GM06990 (cell line): Measurements from ENCODE around the gene MEIOSIN.

Experiments
- DNase-seq: peaks from one replicate; pipeline ENCODE4 v3.0.0-alpha.2; 2011; ENCODE audit not compliant: insufficient read length; ENCODE audit errors: extremely low read depth
- H3K27me3 ChIP-seq: replicated peaks from 2 replicates; pipeline ENCODE4 v1.6.0; 2011; ENCODE audit warnings: low read length; ENCODE audit not compliant: control insufficient read depth, insufficient read depth
- H3K36me3 ChIP-seq: 2 replicates; pipeline ENCODE4 v1.5.1; 2011; ENCODE audit warnings: low read length; ENCODE audit not compliant: control insufficient read depth, insufficient read depth
- H3K4me3 ChIP-seq: replicated peaks from 2 replicates; pipeline ENCODE4 v1.5.1; 2011; ENCODE audit warnings: low read depth, mild to moderate bottlenecking, control low read depth, low read length
- CTCF ChIP-seq: IDR thresholded peaks from 2 replicates; pipeline ENCODE4 v1.5.1; 2011; ENCODE audit warnings: low read length, control low read depth, mild to moderate bottlenecking, inconsistent platforms; ENCODE audit not compliant: insufficient read depth, poor library complexity, severe bottlenecking

Gene MEIOSIN

DNA sequence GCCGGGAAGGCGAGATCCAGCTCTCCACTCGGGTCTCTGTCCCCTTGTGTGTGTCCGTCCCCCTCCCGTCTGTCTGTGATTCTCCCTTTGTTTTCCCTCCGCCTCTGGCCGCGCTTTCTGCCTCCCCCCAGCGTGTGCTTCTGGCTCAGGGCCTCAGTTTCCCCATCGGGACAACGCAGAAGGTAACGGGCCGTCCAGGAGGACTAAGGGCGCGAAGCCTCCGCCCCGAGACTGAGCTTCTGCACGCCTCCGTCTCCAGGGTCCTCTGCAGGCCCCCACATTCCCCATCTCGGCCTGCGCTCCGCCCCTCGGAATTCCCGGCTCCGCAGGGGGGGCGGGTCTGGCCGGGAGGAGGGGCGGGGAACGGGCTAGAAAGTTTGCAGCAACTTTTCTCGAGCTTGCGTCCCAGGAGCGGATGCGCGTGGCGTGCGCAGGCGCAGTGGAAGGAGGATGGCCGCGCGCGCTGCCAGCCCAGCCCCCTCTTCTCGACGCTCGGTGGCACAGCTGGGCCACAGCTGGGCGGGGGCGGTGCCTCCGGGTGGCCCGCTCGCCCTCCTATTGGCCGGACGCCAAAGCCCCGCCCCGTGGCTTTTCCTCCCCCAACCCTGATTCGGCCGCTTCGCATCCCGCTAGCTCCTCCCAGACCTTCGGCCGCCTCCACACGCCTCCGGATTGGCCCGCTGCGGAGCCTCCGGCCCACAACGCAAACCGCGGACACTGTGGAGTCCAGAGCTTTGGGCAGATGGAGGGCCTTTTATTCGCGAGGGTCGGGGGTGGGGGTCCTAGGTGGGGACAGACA lies 35.9 kb downstream of the MEIOSIN start, which contains the start of gene SIX5:
Gene SIX5, minus strand, starts transcription at position 269 of the 799 bp plus-strand sequence. CDS start 408 bp downstream, outside the sequence.
- peak within 1 kb of the TSS; percentile 92 for H3K4me3 ChIP-seq
- no peaks in the 10 kb centered on the region for H3K27me3 ChIP-seq
- peak; percentile 98 for DNase-seq
- TF ChIP-seq CTCF, result no peak
- peaks cover 2% of the 10 kb centered on the region for H3K36me3 ChIP-seq

GRCh38 chr19:45769821-45770191 lies 36.6 kb downstream of the MEIOSIN start:
- peaks cover 4% of the 10 kb centered on the region for H3K36me3 ChIP-seq
- TF ChIP-seq CTCF, result no peak
- peak; percentile 82 for DNase-seq
- no peaks in the 10 kb centered on the region for H3K27me3 ChIP-seq
- peak overlapping the region; percentile 68 for H3K4me3 ChIP-seq

GRCh38 chr19:45770192-45771101 lies 37.2 kb downstream of the MEIOSIN start:
- DNase-seq, result peak; percentile 95
- H3K4me3 ChIP-seq, result peak overlapping the region; percentile 68
- no peaks in the 10 kb centered on the region for H3K27me3 ChIP-seq
- peaks cover 7% of the 10 kb centered on the region for H3K36me3 ChIP-seq
- peak; percentile 92 for TF ChIP-seq CTCF

DNA sequence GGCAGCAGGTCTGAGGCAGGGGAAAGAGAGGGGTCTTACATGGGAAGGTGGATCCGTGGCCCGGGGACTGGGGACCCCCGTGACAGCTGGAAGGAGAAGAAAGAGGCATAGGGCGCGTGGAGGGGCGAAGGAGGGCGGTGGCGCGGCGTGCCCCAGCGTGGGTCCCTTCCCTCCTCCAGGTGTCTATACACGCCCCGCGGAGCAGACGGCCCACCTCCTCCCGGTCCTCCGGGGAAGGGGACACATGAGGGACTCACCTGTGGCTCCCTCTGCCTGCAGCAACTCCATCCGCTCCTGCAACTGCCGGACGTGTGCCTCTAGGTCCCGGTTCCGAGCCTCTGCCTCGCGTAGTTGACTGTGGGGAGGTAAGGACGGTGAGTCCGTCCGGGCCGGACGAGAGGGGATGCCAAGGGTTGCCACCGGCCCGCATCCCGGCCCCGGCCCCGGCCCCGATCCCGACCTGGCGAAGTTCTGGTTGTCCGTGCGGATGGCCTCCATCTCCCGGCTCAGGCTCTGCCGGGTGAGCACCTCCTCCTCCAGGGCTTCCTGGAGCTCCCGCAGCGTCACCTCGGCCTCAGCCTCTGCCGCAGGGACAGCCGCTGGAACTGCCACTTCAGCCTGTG lies 38.2 kb downstream of the MEIOSIN start:
- no peak for DNase-seq
- Histone ChIP-seq H3K36me3 (peaks cover 7% of the 10 kb centered on the region), H3K27me3 (no peaks in the 10 kb centered on the region), H3K4me3 (peak overlapping the region; percentile 37; the same call in 1 of the 2 replicates)
- no peak for TF ChIP-seq CTCF

- no peaks in the 10 kb centered on the region for H3K27me3 ChIP-seq
- H3K36me3 ChIP-seq, result peaks cover 11% of the 10 kb centered on the region
- DNase-seq, result no peak
- no peak overlapping the region for H3K4me3 ChIP-seq
- TF ChIP-seq CTCF, result no peak
Observed at GRCh38 chr19:45772130-45772840, 39.0 kb downstream of the MEIOSIN start.
